Psoas muscle (tissue), 8 donors: ENCODE data around the gene AZIN2. TPM values are rescaled to one million over a fixed set of nuclear protein-coding genes. Genes with fewer than 3 reads are reported as not detected.

Experiments
- ATAC-seq, 4 donors: fragments of 200-7000 bp; cut with Tn5 transposase; one replicate each; pipeline ENCODE4 v1.9.1; 2020; ENCODE audit warnings: moderate library complexity in 3 of 4, mild to moderate bottlenecking in 2 of 4
- DNase-seq, 2 donors: peaks; one replicate each; pipeline ENCODE4 v3.0.0-alpha.2; 2020
- H3K27ac ChIP-seq: fragments of 200-600 bp; one replicate; pipeline ENCODE4 v1.8.0; 2022
- H3K27me3 ChIP-seq, 3 donors: fragments of 200-600 bp in 1 of 3; one replicate each; pipeline versions ENCODE4 v1.6.1 to v1.8.0; 2013 to 2022; ENCODE audit warnings: low read length in 2 of 3, mild to moderate bottlenecking in 2 of 3, moderate library complexity in 1 of 3; ENCODE audit not compliant: insufficient read depth in 3 of 3
- H3K36me3 ChIP-seq, 2 donors: fragments of 200-600 bp in 1 of 2; one replicate each; pipeline versions ENCODE4 v1.6.1 to v1.8.0; 2013 to 2022; ENCODE audit warnings: low read depth in 1 of 2, mild to moderate bottlenecking in 1 of 2, moderate library complexity in 1 of 2; ENCODE audit not compliant: insufficient read depth in 1 of 2
- H3K4me1 ChIP-seq: fragments of 200-600 bp; one replicate; pipeline ENCODE4 v1.8.0; 2022
- H3K4me3 ChIP-seq: fragments of 200-600 bp; one replicate; pipeline ENCODE4 v1.8.0; 2022; ENCODE audit warnings: mild to moderate bottlenecking
- H3K9me3 ChIP-seq: fragments of 200-600 bp; one replicate; pipeline ENCODE4 v1.8.0; 2022
- WGBS, 3 donors: extraction: QIAGEN DNeasy Blood & Tissue Kit; methylation state at CpG; one replicate each; pipeline versions ENCODE4 v1.1.6 to v1.1.7; 2013; 5-methylcytosine and 5-hydroxymethylcytosine counted together
- intact Hi-C, 2 donors: fragments of 100-400 bp; cut with DNase I; formaldehyde crosslinking; loops; one replicate each; pipeline versions ENCODE4 v1.11.0 to v1.14.2; 2022
- polyA plus RNA-seq, 3 donors: library from polyadenylated mRNA; stranded (reverse); fragments of 200-250 nt; gene quantifications; one replicate each; pipeline ENCODE4 v1.2.3, GENCODE V29; 2013
- total RNA-seq, 4 donors: library from RNA; stranded (reverse); fragmentation: NEBNext Ultra II Directional in 2 of 4; extraction: Animal tissue kit (Norgen Biotek cat#: 25700) in 2 of 4; gene quantifications; one replicate each; pipeline versions ENCODE4 v1.2.1 to v1.2.4, GENCODE V29; 2021 to 2023
- TF ChIP-seq, protein P1 (sequence below): fragments of 200-600 bp; IDR thresholded peaks from one replicate; pipeline ENCODE4 v1.8.0; 2022; ENCODE audit warnings: antibody characterized with exemption
- donor health status: healthy with polysubstance abuse.
- donor health status: DM: no; HTN: no; CAD: no; lungs with moderate emphysema.
- donor health status: Bipolar disorder and iron deficiency.
- donor health status: healthy.
- donor health status: DM: yes; HTN: yes; CAD: no.
- donor health status: DM: no; HTN: no; CAD: no.
- donor health status: DM: no; HTN: no; CAD: no.
- donor health status: DM: yes; HTN: yes; CAD: no.

The AZIN2 gene
- total and polyA plus RNA-seq, 7 donors, result 0.17 to 3.5 (median 0.96) TPM

DNA sequence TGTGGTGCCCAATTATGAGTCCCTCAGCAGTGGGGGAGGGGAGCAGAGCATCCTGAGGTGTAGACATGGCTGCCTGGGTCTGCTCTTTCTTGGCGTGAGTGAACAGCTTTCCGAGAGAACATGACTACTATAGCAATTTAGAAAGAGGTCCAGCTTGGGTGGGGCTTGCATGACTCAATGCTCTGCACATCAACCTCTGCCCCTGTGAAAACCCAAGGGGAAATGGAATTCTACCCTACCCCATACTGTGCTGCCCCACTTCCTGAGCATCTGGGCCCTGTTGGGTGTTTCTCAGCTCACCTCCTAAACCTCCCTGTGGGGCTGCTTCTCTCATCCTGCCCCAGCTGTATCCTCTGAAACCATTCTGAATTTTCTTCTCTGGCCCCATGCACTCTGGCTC lies 8.2 kb upstream of the AZIN2 start:
- no peaks in the 10 kb centered on the region for H3K36me3 ChIP-seq
- DNase-seq (no peak), ATAC-seq (peak in 2 of 4 donors; percentile 27 to 54)
- no peaks in the 10 kb centered on the region for H3K4me1 ChIP-seq
- TF ChIP-seq, protein P1, sequence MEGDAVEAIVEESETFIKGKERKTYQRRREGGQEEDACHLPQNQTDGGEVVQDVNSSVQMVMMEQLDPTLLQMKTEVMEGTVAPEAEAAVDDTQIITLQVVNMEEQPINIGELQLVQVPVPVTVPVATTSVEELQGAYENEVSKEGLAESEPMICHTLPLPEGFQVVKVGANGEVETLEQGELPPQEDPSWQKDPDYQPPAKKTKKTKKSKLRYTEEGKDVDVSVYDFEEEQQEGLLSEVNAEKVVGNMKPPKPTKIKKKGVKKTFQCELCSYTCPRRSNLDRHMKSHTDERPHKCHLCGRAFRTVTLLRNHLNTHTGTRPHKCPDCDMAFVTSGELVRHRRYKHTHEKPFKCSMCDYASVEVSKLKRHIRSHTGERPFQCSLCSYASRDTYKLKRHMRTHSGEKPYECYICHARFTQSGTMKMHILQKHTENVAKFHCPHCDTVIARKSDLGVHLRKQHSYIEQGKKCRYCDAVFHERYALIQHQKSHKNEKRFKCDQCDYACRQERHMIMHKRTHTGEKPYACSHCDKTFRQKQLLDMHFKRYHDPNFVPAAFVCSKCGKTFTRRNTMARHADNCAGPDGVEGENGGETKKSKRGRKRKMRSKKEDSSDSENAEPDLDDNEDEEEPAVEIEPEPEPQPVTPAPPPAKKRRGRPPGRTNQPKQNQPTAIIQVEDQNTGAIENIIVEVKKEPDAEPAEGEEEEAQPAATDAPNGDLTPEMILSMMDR, result no peak
- H3K4me3 ChIP-seq, result no peak overlapping the region
- H3K27ac ChIP-seq, result no peak overlapping the region
- H3K9me3 ChIP-seq, result no peaks in the 10 kb centered on the region
- WGBS, 3 donors, result 54 to 71% (median 70%) methylated on average over 2 of the region's 2 CpGs
- no peaks in the 10 kb centered on the region for H3K27me3 ChIP-seq
- intact Hi-C loops, result no loop called here

- intact Hi-C loops, result no loop called here
- no peaks in the 10 kb centered on the region for H3K36me3 ChIP-seq
- DNase-seq (no peak), ATAC-seq (no peak)
- 24 to 61% (median 42%) methylated on average over 3 to 4 of the region's 4 CpGs for WGBS, 3 donors
- no peak overlapping the region for H3K4me3 ChIP-seq
- H3K9me3 ChIP-seq, result no peaks in the 10 kb centered on the region
- H3K4me1 ChIP-seq, result no peaks in the 10 kb centered on the region
- TF ChIP-seq, protein P1, result no peak
- H3K27me3 ChIP-seq, result no peaks in the 10 kb centered on the region
- no peak overlapping the region for H3K27ac ChIP-seq
Measured at GRCh38 chr1:33074193-33074945, 6.6 kb upstream of the AZIN2 start.

- TF ChIP-seq, protein P1, result no peak
- Histone ChIP-seq H3K36me3 (no peaks in the 10 kb centered on the region), H3K4me1 (peaks cover 6% of the 10 kb centered on the region), H3K9me3 (no peaks in the 10 kb centered on the region), H3K4me3 (no peak overlapping the region), H3K27me3 (no peaks in the 10 kb centered on the region), H3K27ac (no peak overlapping the region)
- no peak for DNase-seq
- ATAC-seq, result no peak
- 38 to 40% (median 39%) methylated on average over 1 of the region's 1 CpG for WGBS, 3 donors
- intact Hi-C loops, result no loop called here
Measured at GRCh38 chr1:33078030-33078591, 2.8 kb upstream of the AZIN2 start.

GRCh38 chr1:33080373-33080772 lies 580 bp upstream of the AZIN2 start:
- ATAC-seq (no peak), DNase-seq (no peak)
- H3K9me3 ChIP-seq, result no peaks in the 10 kb centered on the region
- no peaks in the 10 kb centered on the region for H3K36me3 ChIP-seq
- 53 to 57% (median 56%) methylated on average over 6 of the region's 6 CpGs for whole genome bisulfite sequencing, 3 donors
- TF ChIP-seq, protein P1, result no peak
- peaks cover 6% of the 10 kb centered on the region for H3K4me1 ChIP-seq
- intact Hi-C loops, result loop anchor here in 1 of 2 donors (5.0 kb wide), 1 partner anchor 368 kb away; no protein-coding TSS in a partner anchor
- H3K27ac ChIP-seq, result no peak overlapping the region
- peak overlapping the region; percentile 80 for H3K4me3 ChIP-seq
- no peaks in the 10 kb centered on the region for H3K27me3 ChIP-seq
